ACC112 (cell line): Measurements from ENCODE around the gene CLIP4.
"Not testable (repeated sequence)": the region's sequence is repeated elsewhere in the genome, so short reads cannot be mapped to it uniquely, and the experiment has no call there.

ENCODE experiments used
- H2AFZ ChIP-seq: fragments of 200-600 bp; sonication (generic); one replicate; pipeline ENCODE4 v1.6.0; 2017; ENCODE audit warnings: antibody characterized with exemption, low read length; ENCODE audit not compliant: unreplicated experiment
- H3K27ac ChIP-seq: fragments of 200-600 bp; sonication (generic); 2 replicates; pipeline ENCODE4 v1.5.1; 2014; ENCODE audit warnings: low read depth, mild to moderate bottlenecking, antibody characterized with exemption, low read length, moderate library complexity
- H3K27me3 ChIP-seq: fragments of 200-600 bp; sonication (generic); 2 replicates; pipeline ENCODE4 v1.6.1; 2014; ENCODE audit warnings: mild to moderate bottlenecking, antibody characterized with exemption, low read length, moderate library complexity, mixed read lengths; ENCODE audit not compliant: insufficient read depth
- H3K36me3 ChIP-seq: fragments of 200-600 bp; sonication (generic); 2 replicates; pipeline ENCODE4 v1.6.1; 2016; ENCODE audit warnings: mild to moderate bottlenecking, antibody characterized with exemption, low read length, moderate library complexity, mixed read lengths; ENCODE audit not compliant: insufficient read depth
- H3K4me1 ChIP-seq: fragments of 200-600 bp; sonication (generic); one replicate; pipeline ENCODE4 v1.6.1; 2016; ENCODE audit warnings: low read length, mixed read lengths; ENCODE audit not compliant: insufficient read depth, unreplicated experiment, control insufficient read depth
- H3K4me3 ChIP-seq: fragments of 200-600 bp; sonication (generic); 2 replicates; pipeline ENCODE4 v1.5.1; 2014; ENCODE audit warnings: mild to moderate bottlenecking, low read depth, low read length
- H3K79me2 ChIP-seq: fragments of 200-600 bp; sonication (generic); one replicate; pipeline ENCODE4 v1.6.0; 2016; ENCODE audit warnings: low read length; ENCODE audit not compliant: control insufficient read depth, unreplicated experiment, insufficient read depth

Gene CLIP4

DNA sequence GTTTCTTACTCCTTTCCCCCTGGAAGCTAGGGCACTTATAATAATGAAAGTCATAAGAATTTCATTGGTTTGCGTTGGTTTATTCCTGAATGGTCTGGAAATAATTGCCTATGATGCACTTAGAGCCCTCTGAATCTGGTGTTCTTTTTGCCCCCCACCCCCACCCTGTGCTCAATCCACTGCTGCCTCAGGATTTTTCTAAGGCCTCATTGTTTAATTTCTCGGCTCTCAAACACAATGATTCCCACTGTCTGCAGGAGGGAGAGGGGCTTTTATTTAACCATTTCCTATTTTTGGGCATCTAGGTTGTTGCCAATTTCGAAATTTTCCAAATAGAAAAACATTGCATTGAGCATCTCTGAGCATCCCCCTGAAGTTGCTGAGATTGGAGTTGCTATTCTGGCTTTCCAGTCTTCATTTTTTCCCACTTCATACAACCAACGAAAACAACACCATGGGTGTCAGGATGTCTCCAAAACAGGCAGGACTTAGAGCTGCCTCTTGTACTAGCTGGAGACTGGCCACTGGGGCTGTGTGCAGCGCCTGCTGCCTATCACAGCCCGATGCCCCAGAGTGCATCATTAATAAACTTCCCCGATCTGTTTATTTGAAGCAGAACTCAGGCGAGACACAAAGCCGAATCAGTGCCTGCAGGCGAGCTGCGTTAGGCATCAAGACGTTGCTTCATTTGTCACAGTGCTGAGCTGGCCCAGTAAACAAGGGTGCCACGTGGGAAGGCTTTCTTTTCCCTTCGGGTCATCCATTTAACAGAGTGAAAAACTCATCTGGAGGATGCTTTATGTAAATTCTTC, 39.1 kb upstream of the CLIP4 start:
- H3K4me3 ChIP-seq: no peak overlapping the region
- no peaks in the 10 kb centered on the region for H3K36me3 ChIP-seq
- H3K27ac ChIP-seq: no peak overlapping the region
- H2AFZ ChIP-seq: peak overlapping the region; percentile 3
- no peaks in the 10 kb centered on the region for H3K27me3 ChIP-seq
- H3K4me1 ChIP-seq: no peaks in the 10 kb centered on the region
- no peaks in the 10 kb centered on the region for H3K79me2 ChIP-seq

GRCh38 chr2:29079887-29080286, 35.3 kb upstream of the CLIP4 start:
- Histone ChIP-seq H2AFZ (no peak overlapping the region), H3K4me3 (no peak overlapping the region), H3K79me2 (no peaks in the 10 kb centered on the region), H3K36me3 (no peaks in the 10 kb centered on the region), H3K4me1 (no peaks in the 10 kb centered on the region), H3K27ac (no peak overlapping the region), H3K27me3 (no peaks in the 10 kb centered on the region)

- Histone ChIP-seq H3K4me3 (no peak overlapping the region), H3K27me3 (no peaks in the 10 kb centered on the region), H3K36me3 (no peaks in the 10 kb centered on the region), H3K27ac (no peak overlapping the region), H3K4me1 (no peaks in the 10 kb centered on the region), H3K79me2 (no peaks in the 10 kb centered on the region), H2AFZ (no peak overlapping the region)
These were observed 34.1 kb upstream of the CLIP4 start for GRCh38 chr2:29080886-29081743.

GRCh38 chr2:29082804-29083495, 32.3 kb upstream of the CLIP4 start:
- no peaks in the 10 kb centered on the region for H3K27me3 ChIP-seq
- no peak overlapping the region for H2AFZ ChIP-seq
- H3K4me1 ChIP-seq: no peaks in the 10 kb centered on the region
- no peaks in the 10 kb centered on the region for H3K36me3 ChIP-seq
- H3K27ac ChIP-seq: no peak overlapping the region
- no peaks in the 10 kb centered on the region for H3K79me2 ChIP-seq
- H3K4me3 ChIP-seq: no peak overlapping the region

- no peak overlapping the region for H2AFZ ChIP-seq
- H3K79me2 ChIP-seq: no peaks in the 10 kb centered on the region
- no peak overlapping the region for H3K27ac ChIP-seq
- no peak overlapping the region for H3K4me3 ChIP-seq
- H3K4me1 ChIP-seq: no peaks in the 10 kb centered on the region
- no peaks in the 10 kb centered on the region for H3K27me3 ChIP-seq
- H3K36me3 ChIP-seq: no peaks in the 10 kb centered on the region
These were observed 30.7 kb upstream of the CLIP4 start for GRCh38 chr2:29084554-29084953.

- H3K4me3 ChIP-seq, H2AFZ ChIP-seq, H3K36me3 ChIP-seq, H3K4me1 ChIP-seq, H3K27me3 ChIP-seq, H3K27ac ChIP-seq, H3K79me2 ChIP-seq: not testable (repeated sequence)
These were observed 24.9 kb upstream of the CLIP4 start for GRCh38 chr2:29090311-29090710.

DNA sequence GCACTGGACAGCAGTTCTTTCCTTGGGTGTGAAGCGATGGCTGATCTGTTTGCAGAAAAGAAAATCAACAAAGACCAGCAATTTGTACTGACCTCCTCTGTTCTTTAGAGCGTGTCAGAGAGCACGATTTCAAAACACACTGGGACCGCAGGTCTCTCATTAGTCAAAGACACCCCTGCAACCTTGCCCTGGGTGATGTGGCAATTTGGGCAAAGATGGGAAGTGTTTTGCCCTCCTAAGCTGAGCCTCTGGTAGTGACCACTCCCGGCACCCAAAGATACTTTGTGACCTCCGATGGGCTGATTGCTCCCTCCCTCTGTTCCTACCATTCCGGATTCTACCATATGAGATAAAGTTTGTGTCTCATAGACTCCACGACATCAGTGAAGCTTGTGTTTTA, 18.2 kb upstream of the CLIP4 start:
- H3K79me2 ChIP-seq: no peaks in the 10 kb centered on the region
- H3K27me3 ChIP-seq: no peaks in the 10 kb centered on the region
- no peak overlapping the region for H2AFZ ChIP-seq
- H3K36me3 ChIP-seq: no peaks in the 10 kb centered on the region
- no peaks in the 10 kb centered on the region for H3K4me1 ChIP-seq
- H3K27ac ChIP-seq: no peak overlapping the region
- H3K4me3 ChIP-seq: no peak overlapping the region

GRCh38 chr2:29097569-29097968, 17.6 kb upstream of the CLIP4 start:
- Histone ChIP-seq H3K27ac (no peak overlapping the region), H2AFZ (no peak overlapping the region), H3K4me3 (no peak overlapping the region), H3K4me1 (no peaks in the 10 kb centered on the region), H3K79me2 (no peaks in the 10 kb centered on the region), H3K27me3 (no peaks in the 10 kb centered on the region), H3K36me3 (no peaks in the 10 kb centered on the region)

GRCh38 chr2:29100564-29100963, 14.7 kb upstream of the CLIP4 start:
- Histone ChIP-seq H3K4me1 (no peaks in the 10 kb centered on the region), H3K36me3 (no peaks in the 10 kb centered on the region), H3K27me3 (no peaks in the 10 kb centered on the region), H3K4me3 (no peak overlapping the region), H2AFZ (no peak overlapping the region), H3K79me2 (no peaks in the 10 kb centered on the region), H3K27ac (no peak overlapping the region)

DNA sequence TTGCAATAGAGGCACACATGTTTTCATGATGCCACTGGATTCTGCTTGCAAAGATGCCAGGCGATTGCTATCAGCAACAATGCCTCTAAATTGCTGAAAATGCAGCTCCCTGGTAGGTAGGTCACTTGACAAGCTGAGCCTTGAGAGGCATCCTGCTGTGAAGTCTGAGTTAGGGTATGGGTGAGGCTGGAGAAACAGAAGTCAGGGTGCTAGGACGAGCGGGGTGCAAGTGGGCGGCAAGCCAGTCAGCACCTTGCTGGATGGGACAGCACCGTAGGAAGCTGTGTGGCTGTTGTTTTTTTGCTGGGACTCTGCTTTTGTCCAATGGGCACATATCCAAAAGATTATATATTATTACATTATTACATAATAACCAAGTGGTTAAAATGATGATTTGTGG, 10.5 kb upstream of the CLIP4 start:
- H3K4me1 ChIP-seq: peaks cover 13% of the 10 kb centered on the region
- no peak overlapping the region for H3K27ac ChIP-seq
- H3K27me3 ChIP-seq: no peaks in the 10 kb centered on the region
- H2AFZ ChIP-seq: no peak overlapping the region
- H3K79me2 ChIP-seq: no peaks in the 10 kb centered on the region
- H3K36me3 ChIP-seq: no peaks in the 10 kb centered on the region
- H3K4me3 ChIP-seq: no peak overlapping the region
